Breast epithelium (tissue), 4 donors: ENCODE data around the gene ECD. TPM values are rescaled to one million over a fixed set of nuclear protein-coding genes. Genes with fewer than 3 reads are reported as not detected.

Experiments used
- DNase-seq, 2 donors: peaks; one replicate each; pipeline ENCODE4 v3.0.0-alpha.2; 2019; ENCODE audit warnings: low spot score in 2 of 2
- H3K27ac ChIP-seq, 2 donors: fragments of 200-600 bp; sonication (generic) in 1 of 2; one replicate each; pipeline ENCODE4 v1.5.1; 2016 to 2019; ENCODE audit warnings: mild to moderate bottlenecking in 1 of 2
- H3K27me3 ChIP-seq, 2 donors: fragments of 200-600 bp; sonication (generic) in 1 of 2; one replicate each; pipeline versions ENCODE4 v1.5.1 to v1.6.0; 2017 to 2019; ENCODE audit warnings: control low read depth in 1 of 2, mild to moderate bottlenecking in 1 of 2
- H3K36me3 ChIP-seq: fragments of 200-600 bp; one replicate; pipeline ENCODE4 v1.5.1; 2019
- H3K4me1 ChIP-seq, 2 donors: fragments of 200-600 bp; sonication (generic); one replicate each; pipeline ENCODE4 v1.5.1; 2016 to 2019; ENCODE audit warnings: control low read depth in 1 of 2
- H3K4me3 ChIP-seq, 3 donors: fragments of 200-600 bp; sonication (generic); 1 replicate in 2 of 3; 2 replicates in 1 of 3; pipeline ENCODE4 v1.5.1; 2016 to 2019; ENCODE audit warnings: mild to moderate bottlenecking in 3 of 3, moderate library complexity in 2 of 3
- H3K9me3 ChIP-seq, 2 donors: fragments of 200-600 bp; sonication (generic) in 1 of 2; one replicate each; pipeline ENCODE4 v1.5.1; 2016 to 2019; ENCODE audit warnings: control low read depth in 1 of 2
- POLR2A ChIP-seq: fragments of 450-650 bp; IDR thresholded peaks from one replicate; pipeline ENCODE4 v1.6.1; 2016; ENCODE audit warnings: antibody characterized with exemption, mild to moderate bottlenecking, moderate library complexity
- POLR2AphosphoS5 ChIP-seq, 3 donors: sonication (generic); formaldehyde crosslinking; IDR thresholded peaks; one replicate each; pipeline ENCODE4 v1.6.1; 2017; ENCODE audit warnings: antibody characterized with exemption in 3 of 3
- intact Hi-C: fragments of 100-400 bp; cut with DNase I; formaldehyde crosslinking; loops from one replicate; pipeline ENCODE4 v1.15.1; 2023; ENCODE audit warnings: low total_unique reads
- total RNA-seq, 3 donors: library from RNA; depleted of rRNA; stranded (reverse); fragments of >200 nt; gene quantifications; one replicate each; pipeline ENCODE4 v1.1.0, GENCODE V29; 2016
- TF ChIP-seq, protein P1 (sequence below), 3 donors: fragments of 450-650 bp; IDR thresholded peaks; one replicate each; pipeline ENCODE4 v1.5.1; 2016 to 2017; ENCODE audit warnings: antibody characterized with exemption in 3 of 3, mild to moderate bottlenecking in 3 of 3, moderate library complexity in 3 of 3

ECD gene
- total RNA-seq, 3 donors from 2014 or later: 34.9 to 49.2 (median 39.3) TPM

DNA sequence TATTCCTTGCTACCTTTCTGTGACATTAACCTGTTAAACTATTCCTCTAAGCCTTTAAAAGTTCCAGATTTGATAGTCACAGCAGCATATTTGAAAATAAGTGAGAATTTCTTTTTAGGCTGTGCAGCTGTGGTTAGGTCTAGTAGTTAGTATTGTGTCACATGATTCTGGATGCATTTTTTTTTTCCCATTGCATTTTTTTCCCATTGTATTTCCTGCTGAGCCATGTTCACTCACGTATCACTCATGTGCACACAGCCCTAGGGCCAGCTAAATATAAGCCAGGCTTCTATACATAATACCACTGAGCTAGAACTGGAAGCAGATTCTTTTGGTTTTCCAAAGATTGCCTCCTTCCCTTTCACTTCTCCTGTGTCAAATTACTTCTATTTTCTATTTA, 41.9 kb upstream of the ECD start:
- Histone ChIP-seq H3K27ac (no peak overlapping the region), H3K9me3 (no peaks in the 10 kb centered on the region), H3K36me3 (no peaks in the 10 kb centered on the region), H3K4me3 (no peak overlapping the region), H3K4me1 (no peaks in the 10 kb centered on the region), H3K27me3 (no peaks in the 10 kb centered on the region)
- DNase-seq: no peak
- TF ChIP-seq POLR2AphosphoS5 (IDR thresholded peaks at IDR 0.05) (no peak), POLR2A (no peak)
- TF ChIP-seq, protein P1, sequence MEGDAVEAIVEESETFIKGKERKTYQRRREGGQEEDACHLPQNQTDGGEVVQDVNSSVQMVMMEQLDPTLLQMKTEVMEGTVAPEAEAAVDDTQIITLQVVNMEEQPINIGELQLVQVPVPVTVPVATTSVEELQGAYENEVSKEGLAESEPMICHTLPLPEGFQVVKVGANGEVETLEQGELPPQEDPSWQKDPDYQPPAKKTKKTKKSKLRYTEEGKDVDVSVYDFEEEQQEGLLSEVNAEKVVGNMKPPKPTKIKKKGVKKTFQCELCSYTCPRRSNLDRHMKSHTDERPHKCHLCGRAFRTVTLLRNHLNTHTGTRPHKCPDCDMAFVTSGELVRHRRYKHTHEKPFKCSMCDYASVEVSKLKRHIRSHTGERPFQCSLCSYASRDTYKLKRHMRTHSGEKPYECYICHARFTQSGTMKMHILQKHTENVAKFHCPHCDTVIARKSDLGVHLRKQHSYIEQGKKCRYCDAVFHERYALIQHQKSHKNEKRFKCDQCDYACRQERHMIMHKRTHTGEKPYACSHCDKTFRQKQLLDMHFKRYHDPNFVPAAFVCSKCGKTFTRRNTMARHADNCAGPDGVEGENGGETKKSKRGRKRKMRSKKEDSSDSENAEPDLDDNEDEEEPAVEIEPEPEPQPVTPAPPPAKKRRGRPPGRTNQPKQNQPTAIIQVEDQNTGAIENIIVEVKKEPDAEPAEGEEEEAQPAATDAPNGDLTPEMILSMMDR (IDR thresholded peaks at IDR 0.05): no peak
- intact Hi-C loops: no loop called here

DNA sequence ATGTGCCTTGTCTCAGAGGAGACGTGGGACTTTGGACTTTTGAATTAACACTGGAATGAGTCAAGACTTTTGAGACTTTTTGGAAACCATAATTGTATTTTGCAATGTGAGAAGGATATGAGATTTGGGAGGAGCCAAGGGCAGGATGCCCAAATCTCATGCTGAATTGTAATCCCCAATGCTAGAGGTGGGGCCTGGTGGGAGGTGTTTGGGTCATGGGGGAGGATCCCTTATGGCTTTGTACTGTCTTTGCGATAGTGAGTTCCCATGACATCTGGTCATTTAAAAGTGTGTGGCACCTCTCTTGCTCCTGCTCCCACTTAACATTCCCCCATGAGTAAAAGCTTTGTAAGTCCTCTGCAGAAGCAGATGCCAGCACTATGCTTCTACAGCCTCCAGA, 40.1 kb upstream of the ECD start:
- Histone ChIP-seq H3K27me3 (no peaks in the 10 kb centered on the region), H3K27ac (no peak overlapping the region), H3K4me3 (no peak overlapping the region), H3K9me3 (no peaks in the 10 kb centered on the region), H3K4me1 (no peaks in the 10 kb centered on the region), H3K36me3 (no peaks in the 10 kb centered on the region)
- DNase-seq: no peak
- intact Hi-C loops: no loop called here
- TF ChIP-seq POLR2A (no peak), POLR2AphosphoS5 (IDR thresholded peaks at IDR 0.05) (no peak)
- TF ChIP-seq, protein P1 (IDR thresholded peaks at IDR 0.05): no peak

DNA sequence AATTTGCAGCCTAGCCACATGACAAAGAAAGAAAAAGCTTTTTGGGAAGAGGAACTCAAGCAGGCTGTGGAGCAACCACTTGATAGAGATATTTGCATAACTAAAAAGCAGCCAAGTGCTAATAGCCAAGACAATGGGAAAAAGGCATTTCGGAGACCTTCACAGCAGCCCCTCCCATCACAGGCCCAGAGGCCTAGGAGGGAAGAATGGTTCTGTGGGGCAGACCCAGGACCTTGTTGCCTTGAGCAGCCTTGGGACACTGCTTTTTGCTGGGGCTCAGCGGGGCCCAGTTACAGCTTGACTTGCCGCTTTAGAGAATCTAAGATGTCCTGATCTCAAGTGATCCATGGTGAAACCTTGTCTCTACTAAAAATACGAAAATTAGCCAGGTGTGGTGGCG, 38.6 kb upstream of the ECD start:
- Histone ChIP-seq H3K4me3 (no peak overlapping the region), H3K4me1 (no peaks in the 10 kb centered on the region), H3K27me3 (no peaks in the 10 kb centered on the region), H3K36me3 (no peaks in the 10 kb centered on the region), H3K9me3 (no peaks in the 10 kb centered on the region), H3K27ac (no peak overlapping the region)
- no peak for DNase-seq
- intact Hi-C loops: no loop called here
- TF ChIP-seq, protein P1 (IDR thresholded peaks at IDR 0.05): no peak
- TF ChIP-seq POLR2A (no peak), POLR2AphosphoS5 (IDR thresholded peaks at IDR 0.05) (no peak)

DNA sequence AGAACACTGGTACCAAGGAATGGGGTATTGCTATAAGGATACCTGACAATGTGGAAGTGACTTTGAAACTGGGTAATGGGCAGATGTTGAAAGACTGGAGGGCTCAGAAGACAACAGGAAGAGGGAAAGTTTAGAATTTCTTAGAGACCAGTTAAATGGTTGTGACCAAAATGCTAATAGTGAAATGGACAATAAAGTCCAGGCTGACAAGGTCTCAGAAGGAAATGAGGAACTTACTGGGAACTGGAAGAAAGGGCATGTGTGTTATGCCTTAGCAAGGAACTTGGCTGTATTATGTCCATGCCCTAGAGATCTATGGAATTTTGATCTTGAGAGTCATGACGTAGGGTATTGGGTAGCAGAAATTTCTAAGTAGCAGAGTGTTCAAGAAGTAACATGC, 38.1 kb upstream of the ECD start:
- H3K27ac ChIP-seq: no peak overlapping the region
- H3K27me3 ChIP-seq: no peaks in the 10 kb centered on the region
- intact Hi-C loops: no loop called here
- no peak for DNase-seq
- H3K4me1 ChIP-seq: no peaks in the 10 kb centered on the region
- H3K4me3 ChIP-seq: no peak overlapping the region
- H3K36me3 ChIP-seq: no peaks in the 10 kb centered on the region
- H3K9me3 ChIP-seq: no peaks in the 10 kb centered on the region
- TF ChIP-seq POLR2A (no peak), POLR2AphosphoS5 (IDR thresholded peaks at IDR 0.05) (no peak)
- TF ChIP-seq, protein P1 (IDR thresholded peaks at IDR 0.05): no peak

DNA sequence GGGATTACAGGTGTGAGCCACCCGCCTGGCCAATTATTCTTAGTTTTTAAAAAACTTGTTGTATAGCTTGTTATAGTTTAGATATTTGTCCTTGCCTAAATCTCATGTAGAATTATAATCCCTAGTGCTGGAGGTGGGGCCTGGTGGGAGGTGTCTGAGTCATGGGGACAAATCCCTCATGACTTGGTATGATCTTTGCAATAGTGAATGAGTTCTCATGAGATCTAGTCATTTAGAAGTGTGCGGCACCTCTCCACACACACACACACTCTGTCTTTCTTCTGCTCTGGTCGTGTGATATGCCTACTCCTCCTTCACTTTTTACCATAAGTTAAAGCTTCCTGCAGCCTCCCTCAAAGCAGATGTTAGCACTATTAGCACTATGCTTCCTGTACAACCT, 37.3 kb upstream of the ECD start:
- intact Hi-C loops: no loop called here
- TF ChIP-seq, protein P1 (IDR thresholded peaks at IDR 0.05): no peak
- no peak for TF ChIP-seq POLR2A
- no peak for TF ChIP-seq POLR2AphosphoS5 (IDR thresholded peaks at IDR 0.05)
- Histone ChIP-seq H3K4me1 (no peaks in the 10 kb centered on the region), H3K36me3 (no peaks in the 10 kb centered on the region), H3K9me3 (no peaks in the 10 kb centered on the region), H3K4me3 (no peak overlapping the region), H3K27ac (no peak overlapping the region), H3K27me3 (no peaks in the 10 kb centered on the region)
- no peak for DNase-seq
